OCI-LY1 (cell line): ENCODE measurements around the gene FNIP1.
"Not testable (repeated sequence)": the region's sequence is repeated elsewhere in the genome, so short reads cannot be mapped to it uniquely, and the experiment has no call there.

Experiments used
- H2AFZ ChIP-seq: fragments of 200-600 bp; sonication (generic), shearing (Covaris generic); 2 replicates; pipeline ENCODE4 v1.6.0; 2014; ENCODE audit warnings: antibody characterized with exemption, mild to moderate bottlenecking, low read length
- H3F3A ChIP-seq: fragments of 200-600 bp; sonication (generic), shearing (Covaris generic); 2 replicates; pipeline ENCODE4 v1.6.0; 2014; ENCODE audit warnings: mild to moderate bottlenecking, antibody characterized with exemption, low read length, moderate library complexity; ENCODE audit not compliant: insufficient read depth
- H3K27ac ChIP-seq: fragments of 200-600 bp; sonication (generic); 2 replicates; pipeline ENCODE4 v1.5.1; 2014; ENCODE audit warnings: low read length, mixed run types, mild to moderate bottlenecking, low read depth; ENCODE audit not compliant: poor library complexity, severe bottlenecking
- H3K27me3 ChIP-seq: fragments of 200-600 bp; sonication (generic); 2 replicates; pipeline ENCODE4 v1.6.0; 2014; ENCODE audit warnings: antibody characterized with exemption, mild to moderate bottlenecking, low read length, moderate library complexity; ENCODE audit not compliant: insufficient read depth
- H3K36me3 ChIP-seq: fragments of 200-600 bp; sonication (generic); 2 replicates; pipeline ENCODE4 v1.6.1; 2014; ENCODE audit warnings: mild to moderate bottlenecking, antibody characterized with exemption, low read length, moderate library complexity, mixed read lengths; ENCODE audit not compliant: insufficient read depth
- H3K4me1 ChIP-seq: fragments of 200-600 bp; sonication (generic); 2 replicates; pipeline ENCODE4 v1.5.1; 2014; ENCODE audit warnings: mild to moderate bottlenecking, low read length, moderate library complexity; ENCODE audit not compliant: insufficient read depth, severe bottlenecking
- H3K4me2 ChIP-seq: fragments of 200-600 bp; sonication (generic), shearing (Covaris generic); 2 replicates; pipeline ENCODE4 v1.6.1; 2014; ENCODE audit warnings: low read length
- H3K4me3 ChIP-seq: fragments of 200-600 bp; sonication (generic); 2 replicates; pipeline ENCODE4 v1.5.1; 2014; ENCODE audit warnings: low read length, low read depth, mild to moderate bottlenecking, mixed read lengths; ENCODE audit not compliant: poor library complexity, severe bottlenecking
- H3K79me2 ChIP-seq: fragments of 200-600 bp; shearing (Covaris generic); 2 replicates; pipeline ENCODE4 v1.6.1; 2016; ENCODE audit warnings: mixed run types, low read length, mixed read lengths; ENCODE audit not compliant: insufficient read depth
- H3K9ac ChIP-seq: fragments of 200-600 bp; sonication (generic), shearing (Covaris generic); 2 replicates; pipeline ENCODE4 v1.6.1; 2014; ENCODE audit warnings: mild to moderate bottlenecking, low read length, mixed read lengths
- H3K9me2 ChIP-seq: fragments of 200-600 bp; sonication (generic), shearing (Covaris generic); 2 replicates; pipeline ENCODE4 v1.6.1; 2014; ENCODE audit warnings: low read depth, mild to moderate bottlenecking, low read length, mixed read lengths
- H3K9me3 ChIP-seq: fragments of 200-600 bp; shearing (Covaris generic); 2 replicates; pipeline ENCODE4 v1.6.1; 2014; ENCODE audit warnings: low read length, mixed read lengths
- H4K20me1 ChIP-seq: fragments of 200-600 bp; sonication (generic), shearing (Covaris generic); 2 replicates; pipeline ENCODE4 v1.6.0; 2016; ENCODE audit warnings: mild to moderate bottlenecking, low read length; ENCODE audit not compliant: insufficient read depth
- EZH2 ChIP-seq: fragments of 200-600 bp; sonication (generic), shearing (Covaris generic); IDR thresholded peaks from 2 replicates; pipeline ENCODE4 v1.8.0; 2017; ENCODE audit warnings: borderline replicate concordance, mixed run types, mild to moderate bottlenecking, antibody characterized with exemption, low read length, moderate library complexity, mixed read lengths
- TF ChIP-seq, protein P1 (sequence below): fragments of 200-600 bp; sonication (generic), shearing (Covaris generic); IDR thresholded peaks from 2 replicates; pipeline ENCODE4 v1.5.1; 2017; ENCODE audit warnings: mild to moderate bottlenecking, antibody characterized with exemption, low read length, moderate library complexity, mixed read lengths

FNIP1 gene

DNA sequence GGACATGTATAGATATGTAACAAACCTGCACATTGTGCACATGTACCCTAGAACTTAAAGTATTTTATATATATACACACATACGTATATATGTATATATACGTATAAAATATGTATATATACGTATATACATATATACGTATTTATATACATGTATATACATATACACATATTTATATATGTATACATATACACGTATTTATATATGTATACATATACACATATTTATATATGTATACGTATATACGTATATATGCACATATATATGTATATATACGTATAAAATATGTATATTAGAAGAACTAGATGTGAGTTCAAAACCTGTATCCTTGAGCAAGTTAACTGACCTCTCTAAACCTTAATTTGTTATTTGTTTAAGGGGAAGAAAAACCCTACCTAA lies 61.4 kb downstream of the FNIP1 start:
- Histone ChIP-seq H3K79me2 (no peaks in the 10 kb centered on the region), H3K36me3 (peaks cover 22% of the 10 kb centered on the region)

DNA sequence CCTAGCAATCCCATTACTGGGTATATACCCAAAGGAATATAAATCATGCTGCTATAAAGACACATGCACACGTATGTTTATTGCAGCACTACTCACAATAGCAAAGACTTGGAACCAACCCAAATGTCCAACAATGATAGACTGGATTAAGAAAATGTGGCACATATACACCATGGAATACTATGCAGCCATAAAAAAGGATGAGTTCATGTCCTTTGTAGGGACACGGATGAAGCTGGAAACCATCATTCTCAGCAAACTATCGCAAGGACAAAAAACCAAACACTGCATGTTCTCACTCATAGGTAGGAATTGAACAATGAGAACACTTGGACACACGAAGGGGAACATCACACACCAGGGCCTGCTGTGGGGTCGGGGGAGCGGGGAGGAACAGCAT lies 61.9 kb downstream of the FNIP1 start:
- H3K9me2 ChIP-seq, H4K20me1 ChIP-seq, H3K4me2 ChIP-seq, H3K27ac ChIP-seq, H3K4me3 ChIP-seq, H3K9me3 ChIP-seq, H3K9ac ChIP-seq, H3K4me1 ChIP-seq, H2AFZ ChIP-seq, H3F3A ChIP-seq, H3K79me2 ChIP-seq, H3K27me3 ChIP-seq: not testable (repeated sequence)
- H3K36me3 ChIP-seq = peaks cover 22% of the 10 kb centered on the region

More for the DNA sequence above, 61.4 kb downstream of the FNIP1 start:
- Histone ChIP-seq H3K4me1 (no peaks in the 10 kb centered on the region), H3K9me2 (no peaks in the 10 kb centered on the region), H3K9me3 (no peaks in the 10 kb centered on the region), H3K27ac (no peak overlapping the region), H3K4me3 (no peak overlapping the region), H2AFZ (no peak overlapping the region), H3F3A (no peaks in the 10 kb centered on the region), H3K27me3 (no peaks in the 10 kb centered on the region), H3K4me2 (no peak overlapping the region), H3K9ac (no peak overlapping the region), H4K20me1 (no peaks in the 10 kb centered on the region)
- TF ChIP-seq, protein P1, sequence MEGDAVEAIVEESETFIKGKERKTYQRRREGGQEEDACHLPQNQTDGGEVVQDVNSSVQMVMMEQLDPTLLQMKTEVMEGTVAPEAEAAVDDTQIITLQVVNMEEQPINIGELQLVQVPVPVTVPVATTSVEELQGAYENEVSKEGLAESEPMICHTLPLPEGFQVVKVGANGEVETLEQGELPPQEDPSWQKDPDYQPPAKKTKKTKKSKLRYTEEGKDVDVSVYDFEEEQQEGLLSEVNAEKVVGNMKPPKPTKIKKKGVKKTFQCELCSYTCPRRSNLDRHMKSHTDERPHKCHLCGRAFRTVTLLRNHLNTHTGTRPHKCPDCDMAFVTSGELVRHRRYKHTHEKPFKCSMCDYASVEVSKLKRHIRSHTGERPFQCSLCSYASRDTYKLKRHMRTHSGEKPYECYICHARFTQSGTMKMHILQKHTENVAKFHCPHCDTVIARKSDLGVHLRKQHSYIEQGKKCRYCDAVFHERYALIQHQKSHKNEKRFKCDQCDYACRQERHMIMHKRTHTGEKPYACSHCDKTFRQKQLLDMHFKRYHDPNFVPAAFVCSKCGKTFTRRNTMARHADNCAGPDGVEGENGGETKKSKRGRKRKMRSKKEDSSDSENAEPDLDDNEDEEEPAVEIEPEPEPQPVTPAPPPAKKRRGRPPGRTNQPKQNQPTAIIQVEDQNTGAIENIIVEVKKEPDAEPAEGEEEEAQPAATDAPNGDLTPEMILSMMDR = no peak

DNA sequence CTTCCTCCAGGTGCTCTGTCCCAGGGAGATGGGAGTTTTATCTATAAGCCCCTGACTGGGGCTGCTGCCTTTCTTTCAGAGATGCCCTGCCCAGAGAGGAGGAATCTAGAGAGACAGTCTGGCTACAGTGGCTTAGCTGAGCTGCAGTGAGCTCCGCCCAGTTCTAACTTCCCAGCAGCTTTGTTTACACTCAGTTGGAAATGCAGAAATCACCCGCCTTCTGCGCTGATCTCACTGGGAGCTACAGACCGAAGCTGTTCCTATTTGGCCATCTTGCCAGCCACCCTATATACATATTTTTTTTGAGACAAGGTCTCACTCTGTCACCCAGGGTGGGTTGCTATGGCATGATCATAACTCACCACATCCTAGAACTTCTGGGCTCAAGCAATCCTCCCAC lies 67.5 kb downstream of the FNIP1 start:
- H3F3A ChIP-seq, H3K4me3 ChIP-seq, H3K9me3 ChIP-seq, H4K20me1 ChIP-seq, H3K79me2 ChIP-seq, H3K27me3 ChIP-seq, H3K4me1 ChIP-seq, H3K4me2 ChIP-seq, H3K9ac ChIP-seq, H2AFZ ChIP-seq, H3K27ac ChIP-seq, H3K9me2 ChIP-seq: not testable (repeated sequence)
- peaks cover 23% of the 10 kb centered on the region for H3K36me3 ChIP-seq

DNA sequence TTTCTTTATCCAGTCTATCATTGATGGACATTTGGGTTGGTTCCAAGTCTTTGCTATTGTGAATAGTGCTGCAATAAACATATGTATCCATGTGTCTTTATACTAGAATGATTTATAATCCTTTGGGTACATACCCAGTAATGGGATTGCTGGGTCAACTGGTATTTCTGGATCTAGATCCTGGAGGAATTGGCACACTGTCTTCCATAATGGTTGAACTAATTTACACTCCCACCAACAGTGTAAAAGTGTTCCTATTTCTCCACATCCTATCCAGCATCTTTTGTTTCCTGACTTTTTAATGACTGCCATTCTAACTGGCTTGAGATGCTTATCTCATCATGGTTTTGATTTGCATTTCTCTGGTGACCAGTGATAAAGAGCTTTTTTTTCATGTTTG lies 72.7 kb downstream of the FNIP1 start:
- not testable (repeated sequence) for H2AFZ ChIP-seq, H3K9ac ChIP-seq, H3K9me2 ChIP-seq, H3K79me2 ChIP-seq, H4K20me1 ChIP-seq, H3K4me3 ChIP-seq, H3F3A ChIP-seq, H3K4me1 ChIP-seq, H3K4me2 ChIP-seq, H3K27me3 ChIP-seq, H3K27ac ChIP-seq
- Histone ChIP-seq H3K36me3 (peaks cover 24% of the 10 kb centered on the region), H3K9me3 (peaks cover 11% of the 10 kb centered on the region)

DNA sequence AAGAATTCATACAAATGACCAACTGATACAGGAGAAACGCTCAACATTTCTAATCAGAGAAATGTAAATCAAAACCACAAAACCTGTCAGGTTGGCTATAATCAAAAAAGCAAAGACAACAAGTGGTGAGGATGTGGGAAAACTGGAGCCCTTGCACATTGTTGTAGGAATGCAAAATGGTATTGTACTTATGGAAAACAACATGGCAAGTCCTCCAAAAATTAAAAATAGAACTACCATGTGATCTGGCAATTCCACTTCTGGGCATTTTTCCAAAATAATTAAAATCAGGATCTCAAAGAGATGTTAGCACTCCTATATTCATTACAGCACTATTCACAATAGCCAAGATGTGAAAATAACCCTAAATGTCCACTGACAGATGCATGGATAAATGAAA lies 76.1 kb downstream of the FNIP1 start:
- Histone ChIP-seq H3K27me3 (no peaks in the 10 kb centered on the region), H3K9me3 (peaks cover 11% of the 10 kb centered on the region), H3K9ac (no peak overlapping the region), H3K4me2 (no peak overlapping the region), H3K4me3 (no peak overlapping the region), H3K9me2 (no peaks in the 10 kb centered on the region), H2AFZ (no peak overlapping the region), H3F3A (no peaks in the 10 kb centered on the region), H3K4me1 (no peaks in the 10 kb centered on the region), H3K79me2 (no peaks in the 10 kb centered on the region), H3K36me3 (peaks cover 21% of the 10 kb centered on the region), H3K27ac (no peak overlapping the region), H4K20me1 (no peaks in the 10 kb centered on the region)
- no peak for TF ChIP-seq EZH2
- TF ChIP-seq, protein P1 = no peak
